ENCODE data around the gene SLC25A52.

DNA sequence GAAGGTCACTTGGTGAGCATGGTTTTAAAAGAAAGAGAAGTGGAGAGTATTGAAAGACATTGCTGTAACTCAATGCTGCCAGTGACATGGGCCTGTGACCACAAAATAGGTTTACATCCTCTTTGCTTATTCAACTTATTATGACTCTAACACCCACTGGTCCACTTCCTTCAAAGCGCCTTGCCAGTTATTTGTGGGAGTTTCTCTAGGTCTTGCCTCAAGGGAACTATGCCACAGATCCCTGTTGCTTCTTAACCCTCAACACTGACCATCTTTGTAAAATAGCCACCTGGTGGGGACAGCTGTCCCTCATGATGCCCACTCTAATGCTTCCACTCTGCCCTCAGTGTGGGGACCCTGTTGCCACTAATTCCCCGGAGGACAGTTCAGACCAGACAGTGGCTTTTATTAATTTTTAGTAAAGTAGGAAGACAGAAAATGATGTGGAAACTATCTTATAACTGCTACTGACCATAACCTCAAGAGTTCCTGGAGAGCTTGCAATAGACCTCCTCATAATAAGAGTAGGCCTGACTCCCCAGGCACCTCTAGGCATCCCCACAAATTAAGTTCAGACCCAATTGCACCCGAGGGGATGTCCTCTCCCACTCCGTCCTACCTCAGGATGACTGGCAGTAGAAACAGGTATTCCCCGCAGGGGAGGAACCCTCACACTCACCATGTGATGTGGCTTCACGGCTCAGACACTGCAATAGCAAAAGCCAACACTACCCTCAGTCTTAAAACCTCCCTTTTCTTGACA lies 31.3 kb upstream of the SLC25A52 start:
- TF ChIP-seq, protein P1, sequence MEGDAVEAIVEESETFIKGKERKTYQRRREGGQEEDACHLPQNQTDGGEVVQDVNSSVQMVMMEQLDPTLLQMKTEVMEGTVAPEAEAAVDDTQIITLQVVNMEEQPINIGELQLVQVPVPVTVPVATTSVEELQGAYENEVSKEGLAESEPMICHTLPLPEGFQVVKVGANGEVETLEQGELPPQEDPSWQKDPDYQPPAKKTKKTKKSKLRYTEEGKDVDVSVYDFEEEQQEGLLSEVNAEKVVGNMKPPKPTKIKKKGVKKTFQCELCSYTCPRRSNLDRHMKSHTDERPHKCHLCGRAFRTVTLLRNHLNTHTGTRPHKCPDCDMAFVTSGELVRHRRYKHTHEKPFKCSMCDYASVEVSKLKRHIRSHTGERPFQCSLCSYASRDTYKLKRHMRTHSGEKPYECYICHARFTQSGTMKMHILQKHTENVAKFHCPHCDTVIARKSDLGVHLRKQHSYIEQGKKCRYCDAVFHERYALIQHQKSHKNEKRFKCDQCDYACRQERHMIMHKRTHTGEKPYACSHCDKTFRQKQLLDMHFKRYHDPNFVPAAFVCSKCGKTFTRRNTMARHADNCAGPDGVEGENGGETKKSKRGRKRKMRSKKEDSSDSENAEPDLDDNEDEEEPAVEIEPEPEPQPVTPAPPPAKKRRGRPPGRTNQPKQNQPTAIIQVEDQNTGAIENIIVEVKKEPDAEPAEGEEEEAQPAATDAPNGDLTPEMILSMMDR (IDR thresholded peaks at IDR 0.05), result no peak
- TF ChIP-seq ZFX (IDR thresholded peaks at IDR 0.05; ENCODE audit: borderline replicate concordance), result no peak

Data from 22Rv1 (cell line).